ENCODE data around the gene CRKL.

The CRKL gene

DNA sequence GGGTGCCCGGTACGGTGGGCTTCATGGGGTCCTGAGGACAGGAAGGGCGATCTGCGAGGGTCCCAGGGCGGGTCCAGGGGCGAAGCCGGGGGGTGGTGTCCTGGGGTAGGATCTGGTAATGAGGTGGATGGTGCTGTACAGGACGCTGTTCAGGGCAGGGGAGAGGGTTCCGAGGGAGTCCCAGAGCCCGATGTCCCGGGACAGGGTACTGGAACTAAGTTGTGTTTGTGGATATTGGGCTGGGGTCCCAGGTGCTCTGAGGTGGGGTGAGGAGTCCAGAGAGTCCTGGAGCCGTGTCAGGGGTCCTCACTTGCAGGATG lies 65.3 kb downstream of the CRKL start:
- peak overlapping the region; percentile 93 for H3K27ac ChIP-seq
- TF ChIP-seq ZFX (IDR thresholded peaks at IDR 0.05), result no peak
- TF ChIP-seq, protein P1, sequence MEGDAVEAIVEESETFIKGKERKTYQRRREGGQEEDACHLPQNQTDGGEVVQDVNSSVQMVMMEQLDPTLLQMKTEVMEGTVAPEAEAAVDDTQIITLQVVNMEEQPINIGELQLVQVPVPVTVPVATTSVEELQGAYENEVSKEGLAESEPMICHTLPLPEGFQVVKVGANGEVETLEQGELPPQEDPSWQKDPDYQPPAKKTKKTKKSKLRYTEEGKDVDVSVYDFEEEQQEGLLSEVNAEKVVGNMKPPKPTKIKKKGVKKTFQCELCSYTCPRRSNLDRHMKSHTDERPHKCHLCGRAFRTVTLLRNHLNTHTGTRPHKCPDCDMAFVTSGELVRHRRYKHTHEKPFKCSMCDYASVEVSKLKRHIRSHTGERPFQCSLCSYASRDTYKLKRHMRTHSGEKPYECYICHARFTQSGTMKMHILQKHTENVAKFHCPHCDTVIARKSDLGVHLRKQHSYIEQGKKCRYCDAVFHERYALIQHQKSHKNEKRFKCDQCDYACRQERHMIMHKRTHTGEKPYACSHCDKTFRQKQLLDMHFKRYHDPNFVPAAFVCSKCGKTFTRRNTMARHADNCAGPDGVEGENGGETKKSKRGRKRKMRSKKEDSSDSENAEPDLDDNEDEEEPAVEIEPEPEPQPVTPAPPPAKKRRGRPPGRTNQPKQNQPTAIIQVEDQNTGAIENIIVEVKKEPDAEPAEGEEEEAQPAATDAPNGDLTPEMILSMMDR (conservative IDR thresholded peaks at IDR 0.05), result no peak

DNA sequence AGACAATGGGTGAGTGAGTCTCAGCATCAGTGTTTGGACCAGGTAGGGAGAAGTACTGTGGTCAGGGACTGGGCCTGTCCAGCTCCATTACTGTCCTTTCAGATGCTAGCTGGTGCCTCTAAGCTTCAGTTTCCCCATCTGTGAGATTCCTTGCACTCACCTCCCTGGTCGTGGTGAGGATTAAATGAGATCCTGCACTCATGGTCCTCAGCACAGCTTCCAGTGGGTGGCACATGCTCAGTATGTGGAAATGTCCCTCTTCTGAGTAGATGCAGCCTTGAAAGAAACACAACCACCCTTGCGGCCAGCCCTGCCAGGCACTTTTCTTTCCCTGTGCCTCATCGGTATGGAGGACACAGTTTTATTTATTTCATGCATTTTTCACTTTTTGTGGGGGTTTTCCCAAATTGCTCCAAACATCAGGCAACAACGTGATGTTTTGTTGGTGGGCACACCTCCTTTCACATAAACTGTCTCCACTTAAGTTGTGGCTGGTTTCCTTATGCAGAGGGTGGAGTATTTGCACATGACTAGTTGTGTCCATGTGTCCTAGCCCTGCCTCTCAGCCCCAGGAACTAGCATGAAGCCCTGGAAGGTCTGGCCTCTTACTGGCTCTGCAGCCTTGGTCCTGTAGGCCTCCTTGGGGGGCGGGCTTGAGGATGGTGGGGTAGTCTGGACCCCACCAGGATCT lies 66.0 kb downstream of the CRKL start:
- H3K27ac ChIP-seq, result peak overlapping the region; percentile 93
- TF ChIP-seq, protein P1 (conservative IDR thresholded peaks at IDR 0.05), result no peak
- no peak for TF ChIP-seq ZFX (IDR thresholded peaks at IDR 0.05)

DNA sequence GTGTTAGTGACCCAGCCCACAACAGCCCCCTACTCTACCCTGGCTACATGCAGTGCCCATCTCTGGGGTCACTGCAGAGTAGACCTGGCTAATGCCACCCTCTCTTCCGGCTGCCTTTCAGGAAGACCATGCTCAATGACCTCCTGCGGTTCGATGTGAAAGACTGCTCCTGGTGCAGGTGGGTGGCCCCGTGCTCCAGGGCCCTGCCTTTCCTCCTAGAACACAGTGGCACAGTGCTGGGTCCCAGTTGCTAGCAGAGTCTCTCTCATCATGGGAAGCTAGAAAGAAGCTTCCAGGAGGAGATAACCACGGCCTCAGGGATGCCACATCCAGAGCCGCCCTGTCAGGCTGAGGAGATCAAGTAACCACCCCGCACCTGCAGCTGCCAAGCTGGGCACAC lies 68.5 kb downstream of the CRKL start:
- no peak for TF ChIP-seq ZFX (IDR thresholded peaks at IDR 0.05)
- TF ChIP-seq, protein P1 (conservative IDR thresholded peaks at IDR 0.05), result no peak
- H3K27ac ChIP-seq, result no peak overlapping the region

DNA sequence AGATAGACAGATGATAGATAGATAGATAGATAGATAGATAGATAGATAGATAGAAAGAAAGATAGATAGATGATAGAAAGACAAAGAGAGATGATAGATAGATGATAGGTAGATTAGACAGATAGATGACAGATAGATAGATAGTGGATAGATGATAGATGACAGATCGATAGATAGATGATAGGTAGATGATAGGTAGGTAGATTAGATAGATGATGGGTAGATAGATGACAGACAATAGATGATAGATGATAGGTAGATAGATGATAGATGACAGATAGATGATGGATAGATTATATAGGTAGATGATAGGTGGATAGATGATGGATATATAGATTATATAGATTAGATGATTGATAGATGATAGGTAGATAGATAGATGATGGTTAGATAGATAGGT lies 69.2 kb downstream of the CRKL start:
- no peak for TF ChIP-seq ZFX (IDR thresholded peaks at IDR 0.05)
- TF ChIP-seq, protein P1 (conservative IDR thresholded peaks at IDR 0.05), result no peak
- H3K27ac ChIP-seq, result no peak overlapping the region

DNA sequence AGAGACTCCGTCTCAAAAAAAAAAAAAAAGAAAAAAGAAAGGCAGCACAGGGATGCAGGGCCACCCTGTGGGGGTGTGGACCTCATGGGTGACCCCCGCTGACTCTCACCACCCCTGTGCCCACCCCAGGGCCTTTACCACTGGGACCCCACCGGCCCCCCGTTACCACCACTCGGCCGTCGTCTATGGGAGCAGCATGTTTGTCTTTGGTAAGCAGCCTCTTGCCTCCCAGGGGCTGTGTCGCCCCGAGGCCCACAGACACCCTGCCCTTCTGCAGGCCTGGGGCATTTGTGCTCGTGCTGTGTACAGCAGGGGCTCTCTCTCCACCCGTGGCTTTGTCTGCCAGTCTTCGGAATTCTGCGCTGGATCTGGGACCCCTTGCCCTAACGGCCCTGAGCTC lies 70.2 kb downstream of the CRKL start:
- no peak for TF ChIP-seq ZFX (IDR thresholded peaks at IDR 0.05)
- TF ChIP-seq, protein P1 (conservative IDR thresholded peaks at IDR 0.05), result no peak
- H3K27ac ChIP-seq, result no peak overlapping the region

DNA sequence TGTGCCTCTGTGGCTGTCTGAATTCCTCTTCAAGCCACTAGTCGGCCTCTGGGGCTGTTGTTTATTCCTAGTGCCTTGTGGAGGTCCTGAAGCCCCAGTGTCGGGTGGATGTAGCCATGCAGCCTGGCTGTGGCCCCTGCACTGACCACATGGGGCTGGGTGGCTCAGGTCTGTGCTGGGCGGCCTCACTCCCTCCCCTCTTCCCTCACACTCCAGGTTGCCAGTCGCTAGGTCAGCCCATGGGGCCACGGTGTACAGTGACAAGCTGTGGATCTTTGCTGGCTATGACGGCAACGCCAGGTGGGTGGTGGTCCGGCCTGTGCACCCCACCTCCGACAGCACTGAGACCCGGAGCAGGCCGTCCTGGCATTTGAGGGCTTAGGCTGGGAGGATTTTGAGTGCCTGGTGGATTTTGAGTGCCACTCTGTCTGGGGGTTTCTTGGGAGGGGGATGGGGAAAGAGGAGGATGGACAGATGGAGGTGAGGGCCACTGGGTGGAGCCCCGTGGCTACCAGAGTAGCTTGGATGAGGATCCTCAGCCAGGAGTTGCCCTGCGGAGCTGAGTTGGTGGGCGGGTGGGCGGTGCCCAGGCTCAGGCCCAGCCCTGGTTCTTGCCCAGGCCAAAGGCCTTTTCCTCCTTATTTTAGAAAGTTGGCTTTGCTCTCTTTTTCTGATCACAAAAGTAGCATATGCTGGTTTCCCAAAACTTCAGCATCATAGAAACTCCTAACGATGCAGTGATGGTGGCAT lies 71.5 kb downstream of the CRKL start:
- TF ChIP-seq ZFX (IDR thresholded peaks at IDR 0.05), result no peak
- TF ChIP-seq, protein P1 (conservative IDR thresholded peaks at IDR 0.05), result no peak
- no peak overlapping the region for H3K27ac ChIP-seq

DNA sequence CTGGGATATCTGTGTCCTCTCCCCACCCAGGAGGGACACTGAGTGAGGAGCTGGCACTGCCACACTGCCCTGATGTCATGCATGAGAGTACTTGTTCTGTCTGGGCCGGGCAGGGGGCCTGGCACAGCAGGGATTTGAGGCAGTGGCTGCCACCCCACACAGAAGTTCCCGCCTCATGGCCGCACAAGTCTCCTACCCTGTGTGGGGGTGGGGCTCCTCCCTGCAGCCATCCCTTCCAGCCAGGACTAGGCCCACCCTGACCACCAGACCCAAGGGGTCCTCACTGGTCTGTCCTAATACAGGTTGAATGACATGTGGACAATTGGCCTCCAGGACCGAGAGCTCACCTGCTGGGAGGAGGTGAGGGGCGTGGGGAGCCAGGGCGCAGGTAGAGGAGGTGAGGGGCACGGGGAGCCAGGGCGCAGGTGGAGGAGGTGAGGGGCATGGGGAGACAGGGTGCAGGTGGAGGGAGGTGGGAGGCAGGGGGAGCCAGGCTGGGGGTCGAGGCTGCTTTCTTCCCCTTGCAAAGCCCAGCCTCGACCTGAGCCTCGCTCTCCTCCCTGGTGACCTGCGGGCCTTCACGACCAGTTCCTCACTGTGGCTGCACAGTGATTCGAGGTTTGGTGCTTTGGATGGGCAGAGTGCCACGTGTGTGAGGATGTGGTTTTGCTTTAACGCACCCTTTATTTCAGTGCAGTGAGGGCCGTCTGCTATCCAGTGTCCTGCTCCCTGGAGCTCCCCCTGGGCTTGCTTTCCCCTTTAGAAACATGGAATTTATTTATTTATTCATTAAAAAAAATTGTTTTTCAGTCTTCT lies 72.3 kb downstream of the CRKL start:
- H3K27ac ChIP-seq, result no peak overlapping the region
- TF ChIP-seq, protein P1 (conservative IDR thresholded peaks at IDR 0.05), result no peak
- TF ChIP-seq ZFX (IDR thresholded peaks at IDR 0.05), result no peak

All from C4-2B (cell line).